Suprapubic skin (tissue), 4 donors: ENCODE results near the gene CEP72. TPM values are rescaled to one million over a fixed set of nuclear protein-coding genes. Genes with fewer than 3 reads are reported as not detected.
A peak's percentile ranks its signal among the peaks of the same experiment; 100 is the strongest.

ENCODE experiments used
- DNase-seq, 2 donors: peaks; one replicate each; pipeline ENCODE4 v3.0.0-alpha.2; 2019; ENCODE audit warnings: low spot score in 2 of 2
- H3K27ac ChIP-seq: fragments of 200-600 bp; sonication (generic); one replicate; pipeline ENCODE4 v1.5.1; 2019
- H3K27me3 ChIP-seq: fragments of 200-600 bp; sonication (generic); one replicate; pipeline ENCODE4 v1.5.1; 2019
- H3K36me3 ChIP-seq: fragments of 200-600 bp; sonication (generic); one replicate; pipeline ENCODE4 v1.5.1; 2019
- H3K4me1 ChIP-seq: fragments of 200-600 bp; sonication (generic); one replicate; pipeline ENCODE4 v1.5.1; 2019
- H3K4me3 ChIP-seq: fragments of 200-600 bp; sonication (generic); one replicate; pipeline ENCODE4 v1.5.1; 2019; ENCODE audit warnings: mild to moderate bottlenecking
- H3K9me3 ChIP-seq: fragments of 200-600 bp; sonication (generic); one replicate; pipeline ENCODE4 v1.5.1; 2019
- CTCF ChIP-seq, 2 donors: fragments of 200-600 bp in 1 of 2; fragments of 450-650 bp in 1 of 2; sonication (generic) in 1 of 2; IDR thresholded peaks; one replicate each; pipeline ENCODE4 v1.5.1; 2016 to 2019; ENCODE audit warnings: antibody characterized with exemption in 2 of 2, mild to moderate bottlenecking in 1 of 2, moderate library complexity in 1 of 2
- EP300 ChIP-seq: sonication (generic); formaldehyde crosslinking; IDR thresholded peaks from one replicate; pipeline ENCODE4 v1.6.1; 2017; ENCODE audit warnings: antibody characterized with exemption
- POLR2A ChIP-seq, 2 donors: fragments of 450-650 bp; IDR thresholded peaks; one replicate each; pipeline ENCODE4 v1.6.1; 2017; ENCODE audit warnings: antibody characterized with exemption in 2 of 2, mild to moderate bottlenecking in 2 of 2, moderate library complexity in 2 of 2
- POLR2AphosphoS5 ChIP-seq, 3 donors: sonication (generic); formaldehyde crosslinking; IDR thresholded peaks; one replicate each; pipeline ENCODE4 v1.6.1; 2017; ENCODE audit warnings: antibody characterized with exemption in 3 of 3
- WGBS: methylation state at CpG from one replicate; pipeline ENCODE4 v1.1.5; 2018; 5-methylcytosine and 5-hydroxymethylcytosine counted together
- total RNA-seq, 4 donors: library from RNA; depleted of rRNA; stranded (reverse); fragments of >200 nt; gene quantifications; one replicate each; pipeline ENCODE4 v1.1.0, GENCODE V29; 2016

Gene CEP72
- total RNA-seq, 4 donors from 2014 or later = 8.3 to 13.6 (median 10.9) TPM

GRCh38 chr5:622359-622758, 10.2 kb downstream of the CEP72 start:
- H3K36me3 ChIP-seq = peaks cover 34% of the 10 kb centered on the region
- peak in 1 of 2 donors; percentile 49 for DNase-seq
- no peaks in the 10 kb centered on the region for H3K27me3 ChIP-seq
- H3K4me1 ChIP-seq = no peaks in the 10 kb centered on the region
- 100% methylated on average over 1 of the region's 9 CpGs for WGBS
- no peaks in the 10 kb centered on the region for H3K9me3 ChIP-seq
- TF ChIP-seq POLR2A (IDR thresholded peaks at IDR 0.05) (no peak), CTCF (IDR thresholded peaks at IDR 0.05) (no peak), EP300 (no peak), POLR2AphosphoS5 (IDR thresholded peaks at IDR 0.05) (no peak)
- no peak overlapping the region for H3K4me3 ChIP-seq
- no peak overlapping the region for H3K27ac ChIP-seq

- Histone ChIP-seq H3K9me3 (no peaks in the 10 kb centered on the region), H3K36me3 (peaks cover 38% of the 10 kb centered on the region), H3K27me3 (no peaks in the 10 kb centered on the region), H3K4me1 (no peaks in the 10 kb centered on the region), H3K27ac (no peak overlapping the region), H3K4me3 (no peak overlapping the region)
- TF ChIP-seq POLR2A (IDR thresholded peaks at IDR 0.05) = no peak
- no peak for TF ChIP-seq POLR2AphosphoS5 (IDR thresholded peaks at IDR 0.05)
- TF ChIP-seq CTCF (IDR thresholded peaks at IDR 0.05) = no peak
- TF ChIP-seq EP300 = no peak
- DNase-seq = peak in 1 of 2 donors; percentile 64
- WGBS = 95% methylated on average over 31 of the region's 31 CpGs
These were observed 10.9 kb downstream of the CEP72 start for GRCh38 chr5:622946-623522.

- no peak overlapping the region for H3K4me3 ChIP-seq
- peaks cover 41% of the 10 kb centered on the region for H3K36me3 ChIP-seq
- no peaks in the 10 kb centered on the region for H3K27me3 ChIP-seq
- 96% methylated on average over 13 of the region's 13 CpGs for WGBS
- no peaks in the 10 kb centered on the region for H3K4me1 ChIP-seq
- no peaks in the 10 kb centered on the region for H3K9me3 ChIP-seq
- TF ChIP-seq EP300 (no peak), CTCF (IDR thresholded peaks at IDR 0.05) (no peak), POLR2AphosphoS5 (IDR thresholded peaks at IDR 0.05) (no peak), POLR2A (IDR thresholded peaks at IDR 0.05) (no peak)
- peak in 1 of 2 donors; percentile 68 for DNase-seq
- no peak overlapping the region for H3K27ac ChIP-seq
These were observed 11.4 kb downstream of the CEP72 start for GRCh38 chr5:623531-623930.

GRCh38 chr5:624118-624950, 12.2 kb downstream of the CEP72 start:
- no peak overlapping the region for H3K27ac ChIP-seq
- H3K4me1 ChIP-seq = no peaks in the 10 kb centered on the region
- H3K9me3 ChIP-seq = no peaks in the 10 kb centered on the region
- 94% methylated on average over 9 of the region's 38 CpGs for WGBS
- DNase-seq = peak in 1 of 2 donors; percentile 65
- H3K27me3 ChIP-seq = no peaks in the 10 kb centered on the region
- no peak overlapping the region for H3K4me3 ChIP-seq
- TF ChIP-seq EP300 = no peak
- no peak for TF ChIP-seq CTCF (IDR thresholded peaks at IDR 0.05)
- no peak for TF ChIP-seq POLR2A (IDR thresholded peaks at IDR 0.05)
- TF ChIP-seq POLR2AphosphoS5 (IDR thresholded peaks at IDR 0.05) = no peak
- peaks cover 39% of the 10 kb centered on the region for H3K36me3 ChIP-seq

GRCh38 chr5:624951-625230, 12.8 kb downstream of the CEP72 start:
- Histone ChIP-seq H3K36me3 (peaks cover 33% of the 10 kb centered on the region), H3K4me1 (no peaks in the 10 kb centered on the region), H3K27me3 (no peaks in the 10 kb centered on the region), H3K27ac (no peak overlapping the region), H3K9me3 (no peaks in the 10 kb centered on the region), H3K4me3 (no peak overlapping the region)
- peak in 1 of 2 donors; percentile 63 for DNase-seq
- WGBS = 88% methylated on average over 13 of the region's 13 CpGs
- TF ChIP-seq POLR2A (IDR thresholded peaks at IDR 0.05) (no peak), POLR2AphosphoS5 (IDR thresholded peaks at IDR 0.05) (no peak), CTCF (IDR thresholded peaks at IDR 0.05) (no peak), EP300 (no peak)
